OCI-LY7 (cell line): ENCODE data around the gene YIPF5.

Experiments
- EZH2phosphoT487 ChIP-seq: fragments of 200-600 bp; sonication (generic); IDR thresholded peaks from 2 replicates; pipeline ENCODE4 v1.6.1; 2018; ENCODE audit warnings: low read depth, borderline replicate concordance, mild to moderate bottlenecking, mixed run types, antibody characterized with exemption, low read length, moderate library complexity, mixed read lengths
- TF ChIP-seq, protein P1 (sequence below): fragments of 200-600 bp; sonication (generic); conservative IDR thresholded peaks from 2 replicates; pipeline ENCODE4 v1.5.1; 2014; ENCODE audit warnings: mild to moderate bottlenecking, antibody characterized with exemption, low read length, moderate library complexity, mixed read lengths

DNA sequence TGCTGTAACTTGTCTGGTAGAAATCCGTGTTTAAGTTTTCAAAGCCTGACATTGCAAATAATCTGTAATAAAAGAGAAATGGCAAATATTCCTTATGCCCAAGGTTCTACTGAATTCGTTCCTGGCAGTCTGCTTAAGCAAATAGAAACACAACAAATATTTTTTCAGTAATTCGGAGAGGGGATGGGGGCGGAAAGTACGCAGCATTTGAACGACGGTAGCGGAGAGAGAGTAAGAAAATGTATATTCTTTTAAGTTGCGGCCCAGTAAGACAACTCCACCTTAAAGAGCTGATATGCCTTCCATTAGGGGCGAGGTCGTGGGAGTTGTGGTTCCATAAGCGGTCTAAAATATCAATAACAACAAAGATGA, 569 bp downstream of the YIPF5 start:
- TF ChIP-seq, protein P1, sequence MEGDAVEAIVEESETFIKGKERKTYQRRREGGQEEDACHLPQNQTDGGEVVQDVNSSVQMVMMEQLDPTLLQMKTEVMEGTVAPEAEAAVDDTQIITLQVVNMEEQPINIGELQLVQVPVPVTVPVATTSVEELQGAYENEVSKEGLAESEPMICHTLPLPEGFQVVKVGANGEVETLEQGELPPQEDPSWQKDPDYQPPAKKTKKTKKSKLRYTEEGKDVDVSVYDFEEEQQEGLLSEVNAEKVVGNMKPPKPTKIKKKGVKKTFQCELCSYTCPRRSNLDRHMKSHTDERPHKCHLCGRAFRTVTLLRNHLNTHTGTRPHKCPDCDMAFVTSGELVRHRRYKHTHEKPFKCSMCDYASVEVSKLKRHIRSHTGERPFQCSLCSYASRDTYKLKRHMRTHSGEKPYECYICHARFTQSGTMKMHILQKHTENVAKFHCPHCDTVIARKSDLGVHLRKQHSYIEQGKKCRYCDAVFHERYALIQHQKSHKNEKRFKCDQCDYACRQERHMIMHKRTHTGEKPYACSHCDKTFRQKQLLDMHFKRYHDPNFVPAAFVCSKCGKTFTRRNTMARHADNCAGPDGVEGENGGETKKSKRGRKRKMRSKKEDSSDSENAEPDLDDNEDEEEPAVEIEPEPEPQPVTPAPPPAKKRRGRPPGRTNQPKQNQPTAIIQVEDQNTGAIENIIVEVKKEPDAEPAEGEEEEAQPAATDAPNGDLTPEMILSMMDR = no peak
- TF ChIP-seq EZH2phosphoT487 = no peak
